Left hindlimb (tissue), 1 donor: Measurements from ENCODE around the gene LDB1.

ENCODE experiments used
- DNase-seq: peaks from one replicate; pipeline ENCODE4 v3.0.0-alpha.2; 2018

Gene LDB1, protein sequence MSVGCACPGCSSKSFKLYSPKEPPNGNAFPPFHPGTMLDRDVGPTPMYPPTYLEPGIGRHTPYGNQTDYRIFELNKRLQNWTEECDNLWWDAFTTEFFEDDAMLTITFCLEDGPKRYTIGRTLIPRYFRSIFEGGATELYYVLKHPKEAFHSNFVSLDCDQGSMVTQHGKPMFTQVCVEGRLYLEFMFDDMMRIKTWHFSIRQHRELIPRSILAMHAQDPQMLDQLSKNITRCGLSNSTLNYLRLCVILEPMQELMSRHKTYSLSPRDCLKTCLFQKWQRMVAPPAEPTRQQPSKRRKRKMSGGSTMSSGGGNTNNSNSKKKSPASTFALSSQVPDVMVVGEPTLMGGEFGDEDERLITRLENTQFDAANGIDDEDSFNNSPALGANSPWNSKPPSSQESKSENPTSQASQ

DNA sequence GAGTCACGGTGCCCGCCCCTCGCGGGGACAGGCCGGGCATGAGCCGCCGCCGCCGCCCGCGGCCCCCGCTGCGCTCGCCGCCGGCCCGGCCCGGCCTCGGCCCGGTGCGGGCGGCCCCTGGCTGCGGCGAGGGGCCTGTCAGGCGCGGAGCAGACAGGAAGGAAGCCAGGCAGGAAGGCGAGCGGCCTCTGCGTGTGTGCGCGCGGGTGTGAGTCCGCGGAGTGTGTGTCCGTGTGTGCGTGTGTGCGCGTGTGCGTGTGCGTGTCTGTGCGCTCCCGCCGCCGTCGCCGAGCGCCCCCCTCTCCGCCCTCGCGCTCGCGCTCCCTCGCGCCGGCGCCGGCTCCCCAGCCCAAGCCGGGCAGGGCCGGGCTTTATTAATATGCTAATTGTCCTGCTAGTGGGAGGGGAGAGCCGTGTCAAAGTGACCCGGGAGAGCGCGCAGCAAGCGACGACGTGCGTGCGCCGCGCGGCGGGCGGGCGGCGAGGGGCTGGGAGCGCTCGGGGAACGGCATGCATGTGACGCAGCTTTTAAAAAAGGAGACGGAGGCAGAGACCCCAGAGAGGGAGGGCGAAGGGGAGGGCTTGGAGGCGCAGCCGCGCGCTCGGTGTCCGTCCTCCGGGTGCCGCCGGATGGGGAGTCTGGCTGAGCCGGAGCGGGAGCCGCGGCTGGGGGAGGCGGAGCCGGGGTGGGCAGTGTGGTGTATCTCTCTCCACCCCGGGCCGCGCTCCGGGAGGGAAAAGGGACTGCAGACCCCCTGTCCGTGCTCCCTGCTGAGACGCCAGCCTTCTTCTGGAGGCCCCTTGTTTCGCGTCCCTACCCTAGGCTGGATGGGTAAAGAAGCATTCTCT is at the start of gene LDB1:
LDB1 (minus strand) TSS at position 227 of the 849 bp plus-strand sequence. CDS start 258 bp downstream, outside the sequence.
- peak; percentile 89 for DNase-seq

DNA sequence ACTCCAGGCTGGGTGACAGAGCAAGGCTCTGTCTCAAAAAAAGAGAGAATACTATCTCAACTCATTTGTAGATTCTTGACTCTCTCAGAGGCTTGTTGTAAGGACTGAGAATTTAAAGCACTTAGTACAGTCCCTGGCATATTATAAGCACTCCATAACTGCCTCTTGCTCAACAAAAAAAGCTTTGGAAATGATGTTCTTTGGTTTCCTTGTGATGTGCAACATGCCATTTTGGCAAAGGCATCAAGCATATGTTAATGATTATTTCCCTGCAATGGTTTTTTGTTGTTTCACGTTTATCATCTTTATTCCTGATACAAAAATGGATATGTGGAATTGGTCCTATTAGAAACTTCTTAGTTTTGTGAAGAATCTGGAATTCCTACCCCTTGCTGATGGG is 47.7 kb upstream of the LDB1 start:
- DNase-seq: no peak

DNA sequence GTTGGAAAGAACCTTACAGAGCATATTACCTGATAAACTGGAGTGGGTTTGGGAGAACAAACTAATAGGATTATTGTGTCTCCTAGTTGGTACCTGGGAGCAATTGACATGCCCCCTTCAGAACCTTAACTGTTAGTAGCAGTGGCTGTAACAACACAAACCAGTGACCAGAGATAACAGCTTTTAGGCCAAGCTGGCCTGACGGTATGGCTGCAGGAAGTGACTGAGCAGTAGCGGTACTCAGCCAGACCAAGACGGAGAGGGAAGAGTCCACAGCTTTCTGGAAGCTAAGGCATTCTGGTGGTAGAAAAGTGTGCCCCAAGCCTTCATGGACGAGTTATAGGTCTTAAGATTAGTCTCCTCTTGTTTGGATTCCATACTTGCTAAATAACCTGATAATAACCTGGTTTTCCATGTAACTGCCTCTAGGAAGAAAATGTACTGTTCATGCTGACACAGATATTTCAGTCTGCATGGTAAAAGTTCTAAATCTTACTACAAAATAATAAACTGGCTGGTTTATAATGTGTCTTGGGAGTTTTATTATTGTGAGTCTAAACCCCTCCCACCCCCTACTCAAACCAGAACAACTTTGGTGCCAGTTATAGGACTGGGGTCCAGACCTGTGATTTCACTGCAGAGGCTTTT is 43.3 kb upstream of the LDB1 start:
- no peak for DNase-seq

DNA sequence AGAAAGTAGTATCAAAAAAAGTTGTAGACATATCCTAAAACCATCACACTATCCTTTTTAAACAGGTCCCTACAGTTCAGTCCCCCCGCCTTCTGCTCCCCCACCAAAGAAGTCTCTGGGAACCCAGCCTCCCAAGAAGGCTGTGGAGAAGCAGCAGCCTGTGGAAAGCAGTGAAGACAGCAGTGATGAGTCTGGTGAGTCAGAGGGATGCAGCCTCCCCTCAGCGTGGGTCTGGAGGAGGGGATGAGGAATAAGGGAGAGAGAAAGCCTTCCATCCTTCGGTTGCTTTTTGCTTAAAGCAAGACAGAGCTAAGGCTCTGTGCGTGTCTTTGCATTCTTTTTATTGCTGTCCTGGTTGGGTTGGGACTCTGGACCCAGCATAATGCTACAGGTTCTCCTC is 39.7 kb upstream of the LDB1 start:
- DNase-seq: no peak

DNA sequence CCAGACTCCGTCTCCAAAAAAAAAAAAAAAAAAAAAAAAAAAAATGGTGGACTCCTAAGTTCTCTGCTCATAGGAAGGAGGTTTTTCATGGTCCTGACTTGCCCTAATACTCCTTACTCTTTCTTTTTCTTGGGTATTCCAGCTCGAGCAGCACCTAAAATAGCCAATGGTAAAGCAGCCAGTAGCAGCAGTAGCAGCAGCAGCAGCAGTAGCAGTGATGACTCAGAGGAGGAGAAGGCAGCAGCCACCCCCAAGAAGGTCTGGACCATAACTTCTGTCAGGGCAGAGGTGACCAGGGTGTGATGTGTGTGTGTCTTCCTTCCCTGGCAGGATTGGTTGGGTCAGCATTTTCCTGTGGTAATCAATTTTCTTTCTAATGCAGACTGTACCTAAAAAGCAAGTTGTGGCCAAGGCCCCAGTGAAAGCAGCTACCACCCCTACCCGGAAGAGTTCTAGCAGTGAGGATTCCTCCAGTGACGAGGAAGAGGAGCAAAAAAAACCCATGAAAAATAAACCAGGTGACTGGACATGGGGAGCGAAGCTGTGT is 39.0 kb upstream of the LDB1 start:
- DNase-seq: no peak

DNA sequence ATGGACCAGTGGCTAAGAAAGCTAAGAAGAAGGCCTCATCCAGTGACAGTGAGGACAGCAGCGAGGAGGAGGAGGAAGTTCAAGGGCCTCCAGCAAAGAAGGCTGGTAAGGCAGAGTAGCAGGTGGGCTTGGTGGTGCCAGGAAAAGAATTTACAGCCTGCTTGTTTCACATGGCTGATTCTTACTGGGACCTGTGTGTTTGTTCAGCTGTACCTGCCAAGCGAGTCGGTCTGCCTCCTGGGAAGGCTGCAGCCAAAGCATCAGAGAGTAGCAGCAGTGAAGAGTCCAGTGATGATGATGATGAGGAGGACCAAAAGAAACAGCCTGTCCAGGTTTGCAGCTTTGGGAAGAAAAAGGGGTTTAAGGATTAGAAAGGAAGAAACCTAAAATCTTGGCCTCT is 37.1 kb upstream of the LDB1 start:
- no peak for DNase-seq

DNA sequence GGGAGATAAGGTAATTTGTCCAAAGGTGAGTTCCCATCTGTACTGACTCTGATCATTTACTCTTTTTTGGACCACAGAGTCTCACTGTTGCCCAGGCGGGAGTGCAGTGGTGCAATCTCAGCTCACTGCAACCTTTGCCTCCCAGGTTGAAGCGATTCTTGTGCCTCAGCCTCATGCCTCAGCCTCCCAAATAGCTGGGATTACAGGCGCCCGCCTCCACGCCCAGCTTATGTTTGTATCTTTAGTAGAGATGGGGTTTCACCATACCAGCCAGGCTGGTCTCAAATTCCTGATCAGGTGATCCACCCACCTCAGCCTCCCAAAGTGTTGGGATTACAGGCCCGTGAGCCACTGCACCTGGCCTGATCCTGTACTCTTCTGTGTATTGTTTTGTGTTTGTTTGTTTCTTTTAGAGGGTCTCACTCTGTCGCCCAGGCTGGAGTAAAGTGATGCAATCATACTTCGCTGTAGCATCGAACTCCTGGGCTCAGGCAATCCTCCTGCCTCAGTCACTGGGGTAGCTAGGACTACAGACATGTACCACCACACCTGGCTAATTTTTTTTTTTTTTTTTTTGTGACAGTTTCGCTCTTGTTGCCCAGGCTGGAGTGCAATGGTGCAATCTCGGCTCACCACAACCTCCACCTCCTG is 34.4 kb upstream of the LDB1 start:
- DNase-seq: no peak

DNA sequence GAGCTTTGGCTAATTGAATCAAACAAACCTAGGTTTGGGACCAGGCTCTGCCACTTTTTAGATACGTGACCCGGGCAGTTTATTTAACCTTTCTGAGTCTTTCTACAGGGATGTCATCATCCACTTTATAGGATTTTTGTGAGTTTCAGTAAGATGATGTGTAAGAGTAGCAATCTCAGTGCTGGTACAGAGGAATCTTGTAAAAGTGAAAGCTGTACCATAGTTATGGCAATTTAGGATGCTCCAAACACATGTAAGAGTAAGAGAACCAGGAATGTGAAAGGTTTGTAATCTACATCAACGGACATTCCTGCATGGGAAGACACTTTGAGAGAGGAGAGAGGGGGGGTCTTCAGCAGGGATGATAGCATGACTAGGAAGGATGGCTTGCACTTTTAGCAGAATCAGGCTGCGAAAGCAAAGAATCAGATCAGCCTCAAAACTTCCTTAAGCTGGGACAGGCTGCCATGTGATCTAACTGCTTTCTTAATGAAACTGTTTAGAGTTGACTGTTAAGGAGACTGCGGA is 33.0 kb upstream of the LDB1 start:
- DNase-seq: no peak

DNA sequence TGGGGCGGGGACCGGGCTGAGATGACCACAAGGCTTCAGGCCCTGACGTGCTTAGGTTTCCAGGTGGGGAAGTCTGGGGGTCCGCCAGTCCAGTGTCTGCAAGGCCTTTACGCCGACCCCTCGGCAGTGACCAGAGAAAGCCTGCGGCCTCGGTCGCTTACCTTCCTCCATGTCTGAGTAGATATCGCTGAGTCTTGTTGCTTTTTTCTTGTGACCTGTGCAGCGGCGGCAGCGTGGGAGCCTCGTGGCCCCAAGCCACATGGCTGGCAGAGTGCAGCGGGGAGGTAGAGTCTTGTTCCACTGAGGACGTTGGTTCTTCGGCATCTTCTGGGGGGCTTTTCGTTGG is 32.4 kb upstream of the LDB1 start:
- no peak for DNase-seq

DNA sequence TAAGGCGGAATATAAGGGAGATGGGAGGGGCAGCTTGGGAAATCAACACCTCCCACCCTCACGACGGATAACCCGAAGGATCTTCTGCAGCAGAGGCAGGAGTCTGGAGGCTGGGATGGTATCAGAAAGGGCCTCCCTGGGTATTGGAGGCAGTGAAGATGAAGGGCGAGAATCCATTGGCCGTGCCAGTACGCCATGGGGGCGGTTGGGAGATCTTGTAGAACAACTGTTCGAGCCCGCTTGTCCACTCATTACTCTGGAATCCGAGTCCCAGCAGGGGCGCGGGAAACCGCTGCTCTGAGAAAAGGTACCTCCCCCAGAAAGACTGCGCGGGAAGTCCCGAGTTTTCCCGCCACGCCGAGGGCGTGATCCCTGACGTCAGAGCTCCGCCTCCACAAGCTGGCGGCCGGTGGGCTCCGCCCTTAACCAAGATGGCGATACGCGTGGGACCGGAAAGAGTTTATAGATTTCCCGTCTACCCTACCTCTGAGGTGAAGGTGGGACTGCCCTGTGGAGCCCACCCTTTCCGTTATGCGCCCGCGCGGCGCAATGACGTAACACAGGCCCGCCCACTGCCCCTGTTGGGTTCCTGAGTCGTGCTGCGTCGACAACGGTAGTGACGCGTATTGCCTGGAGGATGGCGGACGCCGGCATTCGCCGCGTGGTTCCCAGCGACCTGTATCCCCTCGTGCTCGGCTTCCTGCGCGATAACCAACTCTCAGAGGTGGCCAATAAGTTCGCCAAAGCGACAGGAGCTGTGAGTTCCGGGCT is 31.8 kb upstream of the LDB1 start, which contains the start of gene NOLC1:
NOLC1 (plus strand) TSS at position 616 of the 771 bp plus-strand sequence; CDS start at position 638, 22 bp downstream.
- DNase-seq: peak; percentile 99

DNA sequence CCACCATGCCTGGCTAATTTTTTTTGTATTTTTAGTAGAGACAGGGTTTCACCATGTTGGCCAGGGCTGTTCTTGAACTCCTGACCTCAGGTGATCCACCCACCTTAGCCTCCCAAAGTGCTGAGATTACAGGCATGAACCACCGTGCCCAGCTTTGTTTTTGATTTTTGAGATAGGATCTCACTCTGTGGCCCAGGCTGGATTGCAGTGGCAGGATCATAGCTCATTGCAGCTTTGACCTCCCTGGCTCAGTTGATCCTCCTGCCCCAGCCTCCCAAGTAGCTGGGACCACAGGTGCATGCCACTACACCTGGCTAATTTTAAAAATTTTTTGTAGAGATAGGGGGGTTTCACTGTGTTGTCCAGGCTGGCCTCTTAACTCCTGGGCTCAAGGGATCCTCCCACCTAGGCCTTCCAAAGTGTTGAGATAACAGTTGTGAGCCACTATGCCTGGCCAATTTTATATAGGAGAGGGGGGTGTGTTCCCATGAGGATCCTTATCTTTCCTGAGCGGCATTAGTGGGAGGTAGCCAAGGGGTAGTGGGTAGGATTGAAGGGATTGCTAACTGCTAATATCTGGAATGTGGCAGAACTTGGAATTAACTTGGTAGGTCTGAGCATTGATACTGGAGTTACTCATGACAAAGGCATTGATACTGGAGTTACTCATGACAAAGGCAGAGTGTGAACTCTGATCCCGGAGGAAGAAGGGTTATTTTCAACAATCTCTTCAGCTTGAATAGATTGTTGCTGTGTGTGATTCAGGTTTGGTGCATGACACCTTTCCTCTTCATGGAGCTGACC is 31.0 kb upstream of the LDB1 start:
- no peak for DNase-seq

DNA sequence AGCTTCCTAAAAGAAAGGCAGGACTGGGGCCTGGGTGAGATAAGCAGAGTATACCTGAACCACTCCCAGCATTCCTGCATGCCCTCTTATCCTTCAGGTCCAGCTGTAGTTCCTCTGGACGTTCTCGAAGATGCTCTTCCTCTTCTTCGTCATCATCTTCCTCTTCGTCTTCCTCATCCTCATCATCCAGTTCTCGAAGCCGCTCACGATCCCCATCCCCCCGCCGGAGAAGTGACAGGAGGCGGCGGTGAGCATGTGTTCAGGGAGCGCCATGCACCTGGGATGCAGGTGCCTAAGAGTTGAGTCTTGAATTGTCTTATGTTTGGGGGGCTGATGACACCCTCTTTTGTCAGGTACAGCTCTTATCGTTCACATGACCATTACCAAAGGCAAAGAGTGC is 28.1 kb upstream of the LDB1 start:
- no peak for DNase-seq

DNA sequence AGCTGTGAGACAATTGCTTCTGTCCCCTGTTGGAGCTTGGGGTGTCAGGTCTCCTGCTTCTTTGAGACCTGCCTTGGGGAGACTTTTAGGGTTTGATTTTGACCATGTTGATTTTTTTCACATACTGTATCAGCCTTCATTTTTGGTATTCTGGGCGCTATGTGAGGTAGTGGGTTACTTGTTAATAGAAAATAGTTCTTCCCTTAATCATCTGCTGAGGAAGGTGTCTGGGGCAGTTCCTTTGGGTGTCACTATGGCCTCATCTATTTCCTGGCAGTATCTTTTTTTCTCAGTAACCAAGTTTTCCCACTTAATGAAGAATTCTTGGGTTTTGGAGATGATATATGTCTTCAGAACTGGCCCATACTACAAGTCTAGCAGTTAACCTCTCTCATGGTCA is 27.4 kb upstream of the LDB1 start:
- DNase-seq: no peak

DNA sequence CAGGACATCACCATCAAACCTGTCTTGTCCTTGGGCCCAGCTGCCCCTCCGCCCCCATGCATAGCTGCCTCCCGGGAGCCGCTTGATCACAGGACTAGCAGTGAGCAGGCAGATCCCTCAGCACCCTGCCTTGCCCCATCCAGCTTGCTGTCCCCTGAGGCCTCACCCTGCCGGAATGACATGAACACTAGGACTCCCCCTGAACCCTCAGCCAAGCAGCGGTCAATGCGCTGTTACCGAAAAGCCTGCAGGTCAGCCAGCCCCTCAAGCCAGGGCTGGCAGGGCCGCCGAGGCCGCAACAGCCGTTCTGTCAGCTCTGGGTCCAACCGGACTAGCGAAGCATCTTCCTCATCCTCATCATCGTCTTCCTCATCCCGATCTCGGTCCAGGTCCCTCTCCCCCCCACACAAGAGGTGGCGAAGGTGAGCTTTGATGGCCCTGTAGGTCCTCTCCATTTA is 26.8 kb upstream of the LDB1 start:
- no peak for DNase-seq

DNA sequence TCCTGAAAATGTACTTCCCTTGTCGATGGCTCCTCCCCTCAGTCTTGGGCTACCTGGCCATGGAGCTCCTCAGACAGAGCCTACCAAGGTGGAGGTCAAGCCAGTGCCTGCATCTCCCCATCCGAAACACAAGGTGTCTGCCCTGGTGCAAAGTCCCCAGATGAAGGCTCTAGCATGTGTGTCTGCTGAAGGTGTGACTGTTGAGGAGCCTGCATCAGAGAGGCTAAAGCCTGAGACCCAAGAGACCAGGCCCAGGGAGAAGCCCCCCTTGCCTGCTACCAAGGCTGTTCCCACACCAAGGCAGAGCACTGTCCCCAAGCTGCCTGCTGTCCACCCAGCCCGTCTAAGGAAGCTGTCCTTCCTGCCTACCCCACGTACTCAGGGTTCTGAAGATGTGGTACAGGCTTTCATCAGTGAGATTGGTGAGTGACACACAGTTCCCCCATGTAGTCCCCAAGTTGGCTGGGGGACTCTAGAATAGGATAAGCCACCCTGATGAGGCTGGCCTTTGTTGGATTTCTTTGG is 21.5 kb upstream of the LDB1 start:
- DNase-seq: no peak

DNA sequence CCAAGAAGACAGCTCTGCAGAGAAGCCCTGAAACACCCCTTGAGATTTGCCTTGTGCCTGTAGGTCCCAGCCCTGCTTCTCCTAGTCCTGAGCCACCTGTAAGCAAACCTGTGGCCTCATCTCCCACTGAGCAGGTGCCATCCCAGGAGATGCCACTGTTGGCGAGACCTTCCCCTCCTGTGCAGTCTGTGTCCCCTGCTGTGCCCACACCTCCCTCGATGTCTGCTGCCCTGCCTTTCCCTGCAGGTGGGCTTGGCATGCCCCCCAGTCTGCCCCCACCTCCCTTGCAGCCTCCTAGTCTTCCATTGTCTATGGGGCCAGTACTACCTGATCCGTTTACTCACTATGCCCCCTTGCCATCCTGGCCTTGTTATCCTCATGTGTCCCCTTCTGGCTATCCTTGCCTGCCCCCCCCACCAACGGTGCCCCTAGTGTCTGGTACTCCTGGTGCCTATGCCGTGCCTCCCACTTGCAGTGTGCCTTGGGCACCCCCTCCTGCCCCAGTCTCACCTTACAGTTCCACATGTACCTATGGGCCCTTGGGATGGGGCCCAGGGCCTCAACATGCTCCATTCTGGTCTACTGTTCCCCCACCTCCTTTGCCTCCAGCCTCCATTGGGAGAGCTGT is 20.9 kb upstream of the LDB1 start:
- DNase-seq: no peak

DNA sequence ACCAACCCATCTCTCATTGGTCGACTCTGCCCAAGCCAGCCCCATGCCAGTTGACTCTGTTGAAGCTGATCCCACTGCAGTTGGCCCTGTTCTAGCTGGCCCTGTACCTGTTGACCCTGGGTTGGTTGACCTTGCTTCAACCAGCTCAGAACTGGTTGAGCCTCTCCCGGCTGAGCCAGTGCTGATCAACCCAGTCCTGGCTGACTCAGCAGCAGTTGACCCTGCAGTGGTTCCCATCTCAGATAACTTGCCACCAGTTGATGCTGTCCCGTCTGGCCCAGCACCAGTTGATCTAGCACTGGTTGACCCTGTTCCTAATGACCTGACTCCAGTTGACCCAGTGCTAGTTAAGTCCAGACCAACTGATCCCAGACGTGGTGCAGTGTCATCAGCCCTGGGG is 20.1 kb upstream of the LDB1 start:
- DNase-seq: no peak

DNA sequence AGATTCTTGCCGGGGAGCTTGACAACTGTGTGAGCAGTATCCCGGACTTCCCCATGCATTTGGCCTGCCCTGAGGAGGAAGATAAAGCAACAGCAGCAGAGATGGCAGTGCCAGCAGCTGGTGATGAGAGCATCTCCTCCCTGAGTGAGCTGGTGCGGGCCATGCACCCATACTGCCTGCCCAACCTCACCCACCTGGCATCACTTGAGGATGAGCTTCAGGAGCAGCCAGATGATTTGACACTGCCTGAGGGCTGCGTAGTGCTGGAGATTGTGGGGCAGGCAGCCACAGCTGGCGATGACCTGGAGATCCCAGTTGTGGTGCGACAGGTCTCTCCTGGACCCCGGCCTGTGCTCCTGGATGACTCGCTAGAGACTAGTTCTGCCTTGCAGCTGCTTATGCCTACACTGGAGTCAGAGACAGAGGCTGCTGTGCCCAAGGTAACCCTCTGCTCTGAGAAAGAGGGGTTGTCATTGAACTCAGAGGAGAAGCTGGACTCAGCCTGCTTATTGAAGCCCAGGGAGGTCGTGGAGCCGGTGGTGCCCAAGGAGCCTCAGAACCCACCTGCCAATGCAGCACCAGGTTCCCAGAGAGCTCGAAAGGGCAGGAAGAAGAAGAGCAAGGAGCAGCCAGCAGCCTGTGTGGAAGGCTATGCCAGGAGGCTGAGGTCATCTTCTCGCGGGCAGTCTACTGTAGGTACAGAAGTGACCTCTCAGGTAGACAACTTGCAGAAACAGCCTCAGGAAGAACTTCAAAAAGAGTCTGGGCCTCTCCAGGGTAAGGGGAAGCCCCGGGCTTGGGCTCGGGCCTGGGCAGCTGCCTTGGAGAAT is 19.3 kb upstream of the LDB1 start:
- DNase-seq: no peak

DNA sequence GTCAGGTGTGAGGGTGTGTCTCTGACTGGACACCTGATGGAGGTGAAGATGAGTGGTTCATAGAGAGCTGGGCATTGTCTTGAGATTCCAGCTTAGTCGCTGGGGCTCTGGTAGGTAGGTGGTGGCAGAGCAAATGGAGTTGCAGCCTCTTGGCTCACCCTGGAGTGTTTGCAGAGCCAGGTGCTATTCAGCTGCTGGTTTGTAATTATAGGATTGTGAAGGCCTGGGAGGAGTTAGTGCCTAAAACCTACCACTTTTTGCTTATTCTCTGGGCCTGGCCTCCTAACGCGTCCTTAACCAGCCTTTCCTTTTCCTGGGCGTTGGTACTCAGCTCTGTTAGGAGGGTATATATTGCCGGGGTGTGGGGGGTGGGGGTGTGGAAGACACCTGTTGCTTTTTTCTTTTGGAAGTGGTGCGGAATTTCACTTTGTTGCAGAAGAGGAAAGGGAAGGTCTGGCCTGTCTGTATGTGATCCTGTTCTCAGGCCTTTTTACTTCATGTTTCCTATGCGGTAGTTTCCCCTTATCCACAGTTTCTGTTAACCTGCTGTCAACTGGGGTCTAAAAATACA is 15.9 kb upstream of the LDB1 start:
- DNase-seq: no peak
